DLD1 (cell line): ENCODE results near the gene MAEA.

Source experiments
- in situ Hi-C: cut with HindIII; loops from 2 replicates; pipeline ENCODE4 v1.10.0; 2017; ENCODE audit warnings: low sequenced_read_pairs

Gene MAEA

GRCh38 chr4:1298461-1298860 lies 8.8 kb downstream of the MAEA start:
- in situ Hi-C loops, result no loop called here

- in situ Hi-C loops, result no loop called here
Measured at GRCh38 chr4:1299301-1299860, 9.7 kb downstream of the MAEA start.

- in situ Hi-C loops, result no loop called here
Measured at GRCh38 chr4:1300466-1301455, 11.1 kb downstream of the MAEA start.

- in situ Hi-C loops, result no loop called here
Measured at GRCh38 chr4:1302159-1302558, 12.5 kb downstream of the MAEA start.

- in situ Hi-C loops, result no loop called here
Measured at GRCh38 chr4:1305261-1305711, 15.6 kb downstream of the MAEA start.

GRCh38 chr4:1305781-1306455 lies 16.2 kb downstream of the MAEA start:
- in situ Hi-C loops, result no loop called here

- in situ Hi-C loops, result no loop called here
Measured at GRCh38 chr4:1307951-1308735, 18.5 kb downstream of the MAEA start.

- in situ Hi-C loops, result no loop called here
Measured at GRCh38 chr4:1309261-1310010, 19.7 kb downstream of the MAEA start.

GRCh38 chr4:1310031-1310795 lies 20.5 kb downstream of the MAEA start:
- in situ Hi-C loops, result no loop called here

- in situ Hi-C loops, result no loop called here
Measured at GRCh38 chr4:1310796-1311631, 21.3 kb downstream of the MAEA start.

GRCh38 chr4:1312821-1313640 lies 23.3 kb downstream of the MAEA start:
- in situ Hi-C loops, result no loop called here

- in situ Hi-C loops, result no loop called here
Measured at GRCh38 chr4:1315306-1315705, 25.6 kb downstream of the MAEA start.

GRCh38 chr4:1315836-1316536 lies 26.3 kb downstream of the MAEA start:
- in situ Hi-C loops, result no loop called here

GRCh38 chr4:1316537-1317168 lies 27.0 kb downstream of the MAEA start:
- in situ Hi-C loops, result no loop called here

GRCh38 chr4:1317177-1318045 lies 27.7 kb downstream of the MAEA start:
- in situ Hi-C loops, result no loop called here

GRCh38 chr4:1318046-1318375 lies 28.3 kb downstream of the MAEA start:
- in situ Hi-C loops, result no loop called here
